PFSK-1 (cell line): ENCODE results near the gene ZNRF2.

ENCODE experiments used
- FOXP2 ChIP-seq: optimal IDR thresholded peaks from 2 replicates; pipeline ENCODE3; 2011; ENCODE audit warnings: borderline replicate concordance, control low read depth, inconsistent platforms; ENCODE audit not compliant: insufficient read depth; ENCODE audit errors: extremely low read length, extremely low read depth
- POLR2AphosphoS5 ChIP-seq: IDR thresholded peaks from 2 replicates; pipeline ENCODE4 v1.6.1; 2012; ENCODE audit warnings: low read depth, mild to moderate bottlenecking, control low read depth, low read length, moderate library complexity
- SIN3A ChIP-seq: IDR thresholded peaks from 2 replicates; pipeline ENCODE4 v1.6.1; 2012; ENCODE audit warnings: mild to moderate bottlenecking, low read length, moderate library complexity, borderline replicate concordance; ENCODE audit not compliant: insufficient read depth
- TAF1 ChIP-seq: IDR thresholded peaks from 2 replicates; pipeline ENCODE4 v1.6.1; 2012; ENCODE audit warnings: low read length, control low read depth, borderline replicate concordance; ENCODE audit not compliant: insufficient read depth
- TF ChIP-seq, protein P1 (sequence below), 2 experiments: IDR thresholded peaks; 2 replicates each; pipeline versions ENCODE4 v1.6.1 to v1.8.0; 2011 to 2012; ENCODE audit warnings: low read depth in 2 of 2, low read length in 2 of 2, control low read depth in 1 of 2, inconsistent platforms in 1 of 2, mild to moderate bottlenecking in 1 of 2, moderate library complexity in 1 of 2; ENCODE audit not compliant: insufficient read depth in 1 of 2

ZNRF2 gene

DNA sequence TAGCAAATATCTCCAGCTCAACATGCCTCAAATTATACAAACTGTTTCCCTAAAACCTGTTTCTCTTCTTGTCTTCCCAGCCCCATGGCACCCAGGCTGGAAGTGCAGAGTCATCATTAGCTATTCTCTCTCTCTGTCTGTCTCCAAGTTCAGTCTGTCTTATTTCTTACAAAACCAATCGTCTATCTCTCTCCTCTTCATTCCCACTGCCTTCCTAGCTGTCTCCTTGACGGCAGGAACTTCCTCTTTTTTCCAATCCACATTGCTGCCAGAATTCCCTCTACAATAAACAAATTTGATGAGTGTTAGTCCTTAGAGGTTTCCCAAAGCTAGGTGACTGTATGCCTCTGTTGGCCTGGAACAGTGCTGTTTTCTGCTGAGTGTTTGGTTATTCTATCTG, 14.9 kb upstream of the ZNRF2 start:
- TF ChIP-seq FOXP2 = no peak
- no peak for TF ChIP-seq POLR2AphosphoS5
- TF ChIP-seq, protein P1, sequence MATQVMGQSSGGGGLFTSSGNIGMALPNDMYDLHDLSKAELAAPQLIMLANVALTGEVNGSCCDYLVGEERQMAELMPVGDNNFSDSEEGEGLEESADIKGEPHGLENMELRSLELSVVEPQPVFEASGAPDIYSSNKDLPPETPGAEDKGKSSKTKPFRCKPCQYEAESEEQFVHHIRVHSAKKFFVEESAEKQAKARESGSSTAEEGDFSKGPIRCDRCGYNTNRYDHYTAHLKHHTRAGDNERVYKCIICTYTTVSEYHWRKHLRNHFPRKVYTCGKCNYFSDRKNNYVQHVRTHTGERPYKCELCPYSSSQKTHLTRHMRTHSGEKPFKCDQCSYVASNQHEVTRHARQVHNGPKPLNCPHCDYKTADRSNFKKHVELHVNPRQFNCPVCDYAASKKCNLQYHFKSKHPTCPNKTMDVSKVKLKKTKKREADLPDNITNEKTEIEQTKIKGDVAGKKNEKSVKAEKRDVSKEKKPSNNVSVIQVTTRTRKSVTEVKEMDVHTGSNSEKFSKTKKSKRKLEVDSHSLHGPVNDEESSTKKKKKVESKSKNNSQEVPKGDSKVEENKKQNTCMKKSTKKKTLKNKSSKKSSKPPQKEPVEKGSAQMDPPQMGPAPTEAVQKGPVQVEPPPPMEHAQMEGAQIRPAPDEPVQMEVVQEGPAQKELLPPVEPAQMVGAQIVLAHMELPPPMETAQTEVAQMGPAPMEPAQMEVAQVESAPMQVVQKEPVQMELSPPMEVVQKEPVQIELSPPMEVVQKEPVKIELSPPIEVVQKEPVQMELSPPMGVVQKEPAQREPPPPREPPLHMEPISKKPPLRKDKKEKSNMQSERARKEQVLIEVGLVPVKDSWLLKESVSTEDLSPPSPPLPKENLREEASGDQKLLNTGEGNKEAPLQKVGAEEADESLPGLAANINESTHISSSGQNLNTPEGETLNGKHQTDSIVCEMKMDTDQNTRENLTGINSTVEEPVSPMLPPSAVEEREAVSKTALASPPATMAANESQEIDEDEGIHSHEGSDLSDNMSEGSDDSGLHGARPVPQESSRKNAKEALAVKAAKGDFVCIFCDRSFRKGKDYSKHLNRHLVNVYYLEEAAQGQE (IDR thresholded peaks at IDR 0.05; ENCODE audit: insufficient read depth in 1 of 2, low read depth in 2 of 2, low read length in 2 of 2) = no peak
- no peak for TF ChIP-seq SIN3A
- TF ChIP-seq TAF1 = no peak

DNA sequence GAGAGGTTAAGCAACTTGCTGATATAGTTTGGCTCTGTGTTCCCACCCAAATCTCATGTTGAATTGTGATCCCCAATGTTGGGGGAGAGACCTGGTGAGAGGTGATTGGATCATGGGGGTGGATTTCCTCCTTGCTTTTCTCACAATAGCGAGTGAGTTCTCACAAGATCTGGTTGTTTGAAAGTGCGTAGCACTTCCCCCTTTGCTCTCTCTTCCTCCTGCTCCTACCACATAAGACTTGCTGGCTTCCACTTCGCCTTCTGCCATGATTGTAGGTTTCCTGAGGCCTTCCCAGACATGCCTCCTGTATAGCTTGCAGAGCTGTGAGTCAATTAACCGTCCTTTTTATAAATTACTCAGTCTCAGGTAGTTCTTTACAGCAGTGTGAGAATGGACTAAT, 13.5 kb upstream of the ZNRF2 start:
- TF ChIP-seq FOXP2 (no peak), SIN3A (no peak), POLR2AphosphoS5 (no peak), TAF1 (no peak)
- TF ChIP-seq, protein P1 (IDR thresholded peaks at IDR 0.05; ENCODE audit: insufficient read depth in 1 of 2, low read depth in 2 of 2, low read length in 2 of 2) = no peak

DNA sequence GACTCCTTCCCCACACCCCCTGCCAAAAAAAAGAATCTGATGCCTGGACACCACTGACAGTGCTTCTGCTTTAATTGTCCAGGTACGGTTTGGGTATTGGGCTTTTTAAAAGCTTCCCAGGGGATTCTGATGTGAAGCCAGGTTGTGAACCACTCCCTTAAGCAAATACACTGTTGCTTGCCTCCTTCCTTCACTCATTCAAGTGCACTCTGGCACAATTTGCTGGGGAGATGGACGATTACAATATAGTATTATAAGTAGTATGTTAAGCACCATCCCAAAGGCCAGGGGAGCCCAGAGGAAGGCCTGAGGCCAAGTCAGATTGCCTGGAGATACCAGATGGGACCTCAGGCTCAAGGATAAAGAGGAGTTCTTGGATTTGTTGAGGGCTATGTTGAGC, 12.3 kb upstream of the ZNRF2 start:
- TF ChIP-seq FOXP2 (no peak), POLR2AphosphoS5 (no peak), SIN3A (no peak), TAF1 (no peak)
- TF ChIP-seq, protein P1 (IDR thresholded peaks at IDR 0.05; ENCODE audit: insufficient read depth in 1 of 2, low read depth in 2 of 2, low read length in 2 of 2) = no peak

DNA sequence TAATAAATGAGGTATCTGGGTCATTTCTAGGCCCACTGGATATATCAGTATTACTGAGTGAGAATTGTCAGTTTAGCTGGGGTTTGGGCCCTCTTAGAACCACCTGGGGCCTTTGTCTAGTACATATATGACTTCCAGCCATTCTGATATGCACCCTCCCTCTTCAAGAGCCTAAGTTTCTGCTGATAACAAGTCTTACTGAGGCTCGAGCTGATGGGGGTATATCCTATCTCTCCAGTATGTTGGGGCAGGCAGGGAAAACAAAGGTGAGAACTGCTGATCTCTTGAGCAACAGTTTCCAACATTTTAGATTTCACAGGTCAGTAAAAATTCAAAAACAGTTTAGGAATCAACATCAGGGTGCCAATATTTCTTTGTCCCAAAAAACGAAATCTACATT, 10.8 kb upstream of the ZNRF2 start:
- TF ChIP-seq POLR2AphosphoS5 = no peak
- no peak for TF ChIP-seq TAF1
- TF ChIP-seq, protein P1 (IDR thresholded peaks at IDR 0.05; ENCODE audit: insufficient read depth in 1 of 2, low read depth in 2 of 2, low read length in 2 of 2) = no peak
- no peak for TF ChIP-seq FOXP2
- no peak for TF ChIP-seq SIN3A

DNA sequence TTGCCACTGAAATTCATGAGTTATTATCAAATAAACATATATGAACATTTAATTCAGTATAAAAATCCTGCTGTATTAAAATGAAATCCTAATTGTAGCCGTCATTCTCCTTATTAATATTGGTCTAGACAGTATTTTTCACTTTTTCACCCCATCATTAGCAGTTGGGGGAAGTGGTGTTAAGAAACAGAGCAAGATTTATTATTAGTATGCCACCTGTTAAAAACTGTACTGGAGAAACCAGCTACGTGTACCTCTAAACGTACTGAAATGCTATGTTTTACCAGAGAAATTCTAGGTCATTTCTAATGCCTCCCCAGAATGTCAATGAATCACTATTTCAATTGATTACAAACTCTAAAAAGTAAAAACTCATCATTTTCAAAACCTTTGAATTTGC, 9.8 kb upstream of the ZNRF2 start:
- TF ChIP-seq, protein P1 (IDR thresholded peaks at IDR 0.05; ENCODE audit: insufficient read depth in 1 of 2, low read depth in 2 of 2, low read length in 2 of 2) = no peak
- TF ChIP-seq TAF1 (no peak), FOXP2 (no peak), POLR2AphosphoS5 (no peak), SIN3A (no peak)
